HG03159 (cell line): Measurements from ENCODE around the gene PRELID1.
"Not testable (repeated sequence)": the region's sequence is repeated elsewhere in the genome, so short reads cannot be mapped to it uniquely, and the experiment has no call there.

Experiments used
- ATAC-seq: cut with Tn5 transposase; IDR thresholded peaks from one replicate; pipeline ENCODE4 v1.9.1; 2021; ENCODE audit warnings: mild to moderate bottlenecking, moderate library complexity; ENCODE audit not compliant: unreplicated experiment

Gene PRELID1

DNA sequence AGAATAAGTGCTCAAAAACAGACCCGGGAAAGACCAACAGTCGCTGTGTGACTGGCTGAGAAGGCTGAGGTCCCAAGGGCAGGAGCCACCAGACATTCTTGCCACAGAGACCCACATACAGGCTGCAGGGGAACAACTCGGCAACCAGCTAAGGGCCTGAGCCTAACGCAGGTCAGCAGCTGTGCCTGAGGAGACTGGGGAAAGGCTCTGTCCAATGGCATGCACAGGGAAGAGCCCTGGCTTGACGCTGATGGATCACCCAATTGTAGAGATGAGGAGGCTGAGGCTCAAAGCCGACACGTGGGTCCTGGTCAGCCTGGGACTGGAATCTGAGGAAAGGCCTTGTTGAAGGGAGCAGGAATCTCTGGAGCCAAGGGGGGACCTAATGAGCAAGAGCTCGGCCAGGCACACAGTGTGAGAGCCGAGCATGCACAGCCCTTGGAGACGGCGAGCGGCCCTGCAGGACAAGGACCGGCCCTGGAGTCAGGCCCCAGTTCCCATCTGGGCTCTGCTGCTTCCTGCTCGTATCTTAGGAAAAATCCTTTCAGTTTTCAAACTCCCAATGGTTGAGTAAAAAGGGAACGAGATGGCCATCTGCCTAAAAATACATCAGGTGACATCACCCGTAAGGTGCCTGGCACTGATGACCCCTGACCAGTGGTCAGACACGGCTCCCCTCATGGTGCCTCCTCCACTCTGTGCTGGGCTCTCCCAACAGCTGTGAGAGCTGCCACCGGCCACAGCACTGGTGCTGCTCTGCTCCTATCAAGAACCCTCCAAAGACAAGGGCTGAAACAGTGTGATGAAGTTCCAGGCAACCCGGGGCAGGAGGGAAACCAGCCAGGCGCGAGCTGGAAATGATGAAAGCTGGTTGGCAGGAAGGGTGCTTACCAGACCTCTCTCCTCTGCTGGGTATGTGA, 31.4 kb downstream of the PRELID1 start:
- no peak for ATAC-seq

DNA sequence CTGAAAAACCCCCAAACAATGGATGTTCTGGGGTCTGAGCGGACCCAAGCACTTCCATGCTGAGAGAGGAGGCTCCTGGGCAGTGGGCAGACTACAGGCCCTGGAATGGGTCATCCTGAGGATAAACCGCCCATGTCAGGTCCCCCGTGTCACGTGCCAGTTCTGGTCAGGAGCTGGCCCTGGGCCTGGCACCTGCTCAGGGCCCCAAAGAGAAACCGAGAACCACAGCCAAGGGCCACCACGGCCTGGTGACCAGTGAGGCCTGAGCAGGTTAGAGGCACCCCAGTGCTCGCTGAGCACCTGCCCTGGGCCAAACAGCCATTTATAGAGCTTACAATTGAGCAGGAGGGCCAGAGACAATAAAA, 32.1 kb downstream of the PRELID1 start:
- no peak for ATAC-seq

DNA sequence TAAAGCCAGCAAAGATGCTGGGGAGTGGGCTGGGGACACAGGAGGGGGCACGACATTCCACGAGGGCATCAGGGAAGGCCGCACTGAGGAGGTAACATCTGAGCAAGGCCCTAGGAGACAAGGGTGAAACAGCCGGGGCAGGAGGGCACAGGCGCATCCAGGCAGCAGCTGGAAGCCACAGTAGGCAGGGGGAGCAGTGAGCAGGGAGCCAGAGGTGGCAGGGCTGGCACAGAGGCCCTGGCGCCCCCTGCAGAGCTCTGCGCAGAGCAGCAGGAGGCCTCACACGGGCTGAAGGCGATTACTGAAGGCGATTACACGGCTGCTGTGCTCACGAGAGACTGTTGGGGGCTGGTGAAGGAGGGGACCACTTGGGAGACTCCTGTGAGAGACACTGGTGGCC, 32.5 kb downstream of the PRELID1 start:
- no peak for ATAC-seq

DNA sequence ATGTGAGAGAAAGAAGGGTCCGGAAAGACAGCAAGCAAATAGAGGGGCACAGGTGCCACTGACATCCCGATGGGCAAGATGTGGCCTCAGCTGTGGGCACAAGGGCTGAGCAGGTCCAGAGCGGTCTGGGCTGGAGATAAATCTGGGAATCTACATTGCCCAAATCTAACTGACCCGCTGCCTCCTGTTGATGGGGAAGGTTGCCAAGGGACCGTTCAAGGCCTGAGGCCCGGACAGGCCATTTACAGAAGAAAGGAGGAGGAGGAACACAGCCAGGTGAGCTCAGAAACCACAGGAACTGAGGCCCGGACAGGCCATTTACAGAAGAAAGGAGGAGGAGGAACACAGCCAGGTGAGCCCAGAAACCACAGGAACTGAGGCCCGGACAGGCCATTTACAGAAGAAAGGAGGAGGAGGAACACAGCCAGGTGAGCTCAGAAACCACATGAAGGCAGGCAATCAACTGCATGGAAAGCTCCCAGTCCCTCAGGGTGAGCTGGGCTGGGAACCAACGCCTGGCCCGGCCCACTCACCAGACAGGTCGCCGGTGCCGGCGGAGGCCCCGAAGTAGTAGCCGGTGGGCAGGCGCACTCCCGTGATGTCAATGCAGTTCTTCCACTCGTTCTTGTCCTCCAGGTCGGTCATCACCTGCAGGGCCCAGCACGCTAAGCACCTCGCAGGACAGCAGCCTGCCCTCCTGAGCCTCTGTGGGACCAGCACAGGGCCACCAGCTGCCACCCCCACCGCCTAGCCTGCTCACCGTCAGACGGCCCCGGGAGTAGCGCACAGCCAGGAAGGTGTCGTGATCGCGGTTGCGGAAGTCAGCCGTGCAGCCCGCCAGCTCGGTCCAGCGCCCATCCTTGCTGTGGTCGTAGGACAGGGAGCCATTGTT, 33.2 kb downstream of the PRELID1 start:
- ATAC-seq, result no peak

DNA sequence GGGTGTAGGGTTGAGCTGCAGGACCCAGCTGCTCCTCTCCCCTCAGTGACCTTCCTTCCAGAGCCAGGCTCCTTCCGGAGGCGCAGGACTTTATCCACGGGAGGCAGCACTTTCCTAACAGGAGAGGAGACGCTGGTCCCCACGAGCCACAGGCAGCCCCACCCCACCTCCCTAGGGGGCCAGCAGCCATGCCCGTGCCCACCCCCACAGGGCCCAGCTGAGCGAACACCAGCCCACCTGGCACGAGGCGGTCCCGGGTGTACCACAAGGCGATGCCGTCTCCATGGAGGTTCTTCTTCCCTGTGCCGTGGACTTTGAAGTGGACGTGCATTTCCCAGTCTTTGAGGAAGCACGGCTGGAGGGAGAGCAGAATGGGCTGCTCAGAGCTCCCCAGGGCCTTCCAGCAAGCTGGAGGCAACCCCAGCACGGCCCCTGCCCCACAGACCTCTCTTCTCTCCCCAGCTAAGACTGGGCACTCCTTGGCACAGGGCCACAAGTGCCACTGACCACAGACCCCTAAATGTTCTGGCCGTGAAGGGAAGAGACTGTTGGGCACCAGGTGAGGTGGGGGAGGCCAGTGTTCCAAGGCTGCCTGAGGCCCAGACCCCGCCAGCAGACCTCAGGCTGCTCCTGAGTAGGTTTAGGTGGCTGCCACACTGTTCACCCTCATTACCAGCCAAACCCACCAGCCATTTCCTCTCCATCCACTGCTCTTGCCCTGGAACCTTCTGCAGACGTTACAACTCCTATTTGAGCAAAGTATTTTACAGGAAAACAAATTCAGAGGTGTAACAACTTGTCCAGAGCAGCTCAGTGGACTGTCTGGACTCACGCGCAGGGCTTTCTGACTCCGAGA, 34.9 kb downstream of the PRELID1 start:
- ATAC-seq, result no peak

DNA sequence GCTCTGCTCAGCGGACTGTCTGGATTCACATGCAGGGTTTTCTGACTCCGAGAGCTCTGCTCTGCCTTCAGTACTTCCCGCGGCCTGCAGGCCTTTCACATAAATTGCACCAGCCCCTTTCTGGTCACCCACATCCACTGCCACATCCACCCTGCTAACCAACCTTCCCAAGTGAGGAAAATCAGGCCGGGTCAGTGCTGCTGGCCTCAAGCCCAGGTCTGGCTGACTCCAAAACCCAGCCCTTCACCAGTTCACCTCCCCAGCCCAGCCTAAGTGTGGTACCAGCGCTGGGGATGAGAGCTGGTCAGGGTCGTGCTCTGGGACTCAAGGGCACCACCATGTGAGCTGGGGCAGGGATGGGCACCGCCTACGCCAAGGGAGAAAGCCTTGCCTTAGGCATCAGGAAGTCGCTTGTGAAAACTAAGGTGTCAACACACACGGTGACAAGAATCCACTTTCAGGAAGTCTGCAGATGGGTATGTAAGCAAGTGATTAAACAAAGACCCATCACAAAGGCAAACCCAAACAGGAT, 35.6 kb downstream of the PRELID1 start:
- ATAC-seq, result no peak

DNA sequence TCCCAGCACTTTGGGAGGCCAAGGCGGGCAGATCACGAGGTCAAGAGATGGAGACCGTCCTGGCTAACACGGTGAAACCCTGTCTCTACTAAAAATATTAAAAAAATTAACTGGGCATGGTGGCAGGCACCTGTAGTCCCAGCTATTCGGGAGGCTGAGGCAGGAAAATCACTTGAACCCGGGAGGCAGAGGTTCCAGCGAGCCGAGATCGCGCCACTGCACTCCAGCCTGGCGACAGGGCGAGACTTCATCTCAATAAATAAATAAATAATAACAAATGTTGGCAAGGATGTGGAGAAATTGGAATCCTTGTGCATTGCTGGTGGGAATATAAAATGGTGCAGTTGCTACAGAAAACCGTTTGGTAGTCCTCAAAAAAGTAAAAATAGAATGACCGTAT, 39.4 kb downstream of the PRELID1 start:
- not testable (repeated sequence) for ATAC-seq

DNA sequence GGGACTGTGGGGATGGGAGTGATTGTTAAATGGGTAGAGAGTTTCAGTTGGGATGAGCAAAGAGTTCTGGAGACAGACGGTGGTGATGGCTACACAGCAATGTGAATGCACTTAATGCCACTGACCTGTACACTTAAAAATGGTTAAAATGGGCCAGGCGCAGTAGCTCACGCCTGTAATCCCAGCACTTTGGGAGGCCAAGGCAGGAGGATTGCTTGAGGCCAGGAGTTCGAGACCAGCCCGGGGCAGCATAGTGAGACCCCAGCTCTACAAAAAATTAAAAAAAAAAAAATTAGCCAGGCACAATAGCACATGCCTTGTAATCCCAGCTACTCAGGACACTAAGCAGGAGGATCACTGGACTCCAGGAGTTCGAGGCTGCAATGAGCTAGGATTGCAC, 40.2 kb downstream of the PRELID1 start:
- no peak for ATAC-seq

DNA sequence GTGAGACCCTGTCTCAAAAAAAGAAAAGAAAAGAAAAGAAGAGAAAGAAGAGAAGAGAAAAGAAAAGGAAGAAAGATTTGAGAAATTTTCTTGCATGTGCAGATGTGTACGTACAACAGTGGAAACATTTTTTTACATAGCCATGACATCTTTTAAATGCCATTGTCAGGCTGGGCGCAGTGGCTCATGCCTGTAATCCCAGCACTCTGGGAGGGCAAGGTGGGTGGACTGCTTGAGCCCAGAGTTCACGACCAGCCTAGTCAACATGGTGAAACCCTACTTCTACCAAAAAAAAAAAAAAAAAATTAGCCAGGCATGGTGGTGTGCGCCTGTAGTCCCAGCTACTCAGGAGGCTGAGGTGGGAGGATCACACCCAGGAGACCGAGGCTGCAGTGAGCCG, 41.3 kb downstream of the PRELID1 start:
- no peak for ATAC-seq

DNA sequence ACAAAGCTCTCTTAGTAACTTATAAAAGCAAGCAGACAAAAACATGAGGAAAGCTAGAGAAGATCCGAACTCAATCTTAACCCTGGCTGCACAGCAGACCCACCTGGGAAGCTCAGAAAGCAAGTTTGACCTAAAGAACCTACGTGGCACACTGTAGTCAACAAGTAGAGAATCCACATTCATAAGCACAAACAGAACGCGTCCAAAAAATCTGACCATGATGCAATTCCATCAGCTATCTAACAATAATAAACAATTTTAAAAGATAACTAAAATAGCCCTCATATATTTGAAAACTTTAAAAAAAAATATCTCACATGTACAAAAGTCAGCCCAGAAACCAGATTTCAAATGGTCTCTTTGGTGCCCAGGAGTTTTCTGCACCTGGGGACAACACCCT, 43.2 kb downstream of the PRELID1 start:
- ATAC-seq, result no peak

DNA sequence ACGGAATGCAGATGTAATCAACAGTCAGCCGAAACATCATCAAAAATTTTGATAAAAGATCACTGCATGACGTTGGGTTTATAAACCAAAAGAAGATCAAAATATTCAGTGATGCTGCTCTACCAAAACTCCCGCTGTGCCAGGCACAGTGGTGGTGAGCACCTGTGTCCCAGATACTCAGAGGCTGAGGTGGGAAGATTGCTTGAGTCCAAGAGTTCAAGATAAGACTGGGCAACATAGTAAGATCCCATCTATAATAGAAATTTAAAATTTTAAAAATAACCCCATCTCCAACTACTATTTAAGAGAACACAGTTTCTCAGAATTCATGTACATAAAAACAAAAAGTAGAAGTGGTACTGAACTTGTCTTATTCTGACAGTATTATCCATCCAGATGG, 44.1 kb downstream of the PRELID1 start:
- ATAC-seq, result no peak

DNA sequence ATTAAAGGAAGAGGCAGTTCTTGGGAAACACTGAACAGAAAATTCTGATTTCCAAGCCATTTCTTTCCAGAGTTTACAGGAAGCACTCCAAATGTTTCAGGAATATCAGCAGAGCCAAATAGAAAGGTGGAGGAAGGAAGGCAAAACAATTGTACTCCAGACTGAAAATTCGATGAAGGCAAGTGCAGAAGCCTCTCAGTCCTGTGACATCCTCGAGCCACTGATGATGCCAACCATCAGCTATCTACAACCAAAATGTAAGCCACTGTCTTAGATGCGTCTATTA, 45.7 kb downstream of the PRELID1 start:
- no peak for ATAC-seq

DNA sequence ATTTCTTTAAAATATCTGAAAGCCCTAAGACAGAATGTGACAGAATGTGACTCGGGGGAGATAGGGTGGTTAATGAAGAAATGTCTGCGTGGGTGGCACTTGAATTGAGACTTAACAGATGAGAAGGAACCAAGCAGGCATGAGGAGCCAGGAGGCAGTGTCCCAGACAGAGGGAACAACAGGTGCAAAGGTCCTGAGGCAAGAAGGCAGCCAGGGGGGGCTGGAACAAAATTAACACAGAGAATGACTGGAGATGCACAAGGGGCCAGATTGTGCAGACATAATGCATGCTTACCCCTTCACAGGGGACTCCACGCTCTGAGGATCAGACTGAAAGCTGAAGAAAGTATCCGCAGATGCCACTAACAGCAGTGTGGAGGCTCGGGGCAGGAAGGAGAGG, 46.2 kb downstream of the PRELID1 start:
- ATAC-seq, result no peak

DNA sequence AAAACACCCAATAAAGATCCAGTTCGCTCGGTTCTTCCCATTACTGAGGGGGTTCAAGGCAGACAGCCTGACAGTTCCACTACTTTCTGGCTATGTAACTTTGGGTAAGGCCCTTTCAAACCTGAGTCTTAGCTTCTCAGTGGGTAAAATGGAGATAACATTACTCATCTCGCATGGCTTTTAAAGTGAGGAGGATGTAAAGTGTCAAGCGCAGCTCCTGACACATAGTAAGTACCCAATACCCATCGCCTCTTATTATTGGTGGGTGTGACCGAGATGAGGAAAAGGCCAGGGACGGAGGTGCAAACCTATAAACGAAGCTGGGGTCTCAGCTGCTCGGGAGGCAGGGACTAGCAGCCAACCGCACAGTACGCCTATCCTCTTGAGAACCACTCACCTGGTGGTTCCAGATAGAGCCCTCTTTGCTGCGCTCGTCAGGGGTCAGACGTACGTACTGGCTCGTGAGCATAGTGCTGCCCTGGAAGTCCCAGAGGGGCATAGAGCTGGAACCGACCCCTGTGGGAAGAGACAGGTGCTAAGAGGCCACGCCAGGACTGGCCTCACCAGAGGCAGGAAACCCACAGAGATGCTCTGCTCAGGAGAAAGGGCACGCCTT, 47.3 kb downstream of the PRELID1 start:
- no peak for ATAC-seq

DNA sequence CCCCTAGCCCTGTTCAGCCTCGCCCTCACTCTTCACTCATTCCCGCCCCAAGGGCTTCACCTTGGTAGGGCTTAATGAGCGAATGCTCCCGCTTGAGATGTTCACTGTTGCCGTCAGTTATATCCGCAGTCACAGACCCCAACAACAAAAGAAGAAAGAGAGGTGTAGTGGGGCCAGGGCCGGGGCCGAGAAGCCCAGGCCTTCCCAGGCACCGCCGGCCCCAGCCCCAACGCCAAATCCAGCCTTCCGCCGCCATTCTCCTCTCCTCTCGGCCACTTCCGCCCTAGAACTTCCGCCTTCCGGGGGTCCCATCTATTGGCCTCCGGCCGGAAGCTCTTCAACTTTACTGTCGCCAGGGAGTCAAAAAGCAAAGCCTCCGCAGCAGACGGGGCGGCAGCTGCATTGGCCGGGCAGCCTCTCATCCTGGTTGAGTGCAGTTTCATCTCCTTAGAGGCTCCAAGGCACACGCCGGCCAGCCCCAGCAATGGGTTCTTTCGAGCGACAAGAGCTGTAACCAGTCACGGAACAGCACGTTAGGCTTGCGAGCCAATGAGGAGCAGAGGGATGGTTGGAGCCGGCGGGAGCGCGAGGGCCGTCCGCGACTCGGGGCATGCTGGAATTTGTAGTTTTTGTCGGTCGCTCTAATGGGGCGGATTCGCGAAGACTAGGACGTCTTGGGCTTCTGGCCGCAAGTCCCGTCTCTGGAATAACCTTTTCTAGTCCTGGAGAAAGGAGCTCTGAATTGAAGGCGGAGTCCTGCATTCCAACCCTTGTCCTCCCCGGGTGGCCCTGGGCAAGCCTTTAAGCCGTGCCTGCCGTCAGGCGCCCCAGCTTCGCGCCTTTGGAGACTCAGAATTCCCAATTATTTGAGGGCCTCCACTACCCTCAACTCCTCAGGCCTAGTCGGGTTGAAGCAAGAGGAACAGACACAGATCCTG, 48.1 kb downstream of the PRELID1 start, which contains the start of gene LMAN2:
Gene LMAN2 (minus strand): TSS at position 277 of the 938 bp plus-strand sequence. CDS start 21 bp downstream, at position 256.
- ATAC-seq, result peak; percentile 90

DNA sequence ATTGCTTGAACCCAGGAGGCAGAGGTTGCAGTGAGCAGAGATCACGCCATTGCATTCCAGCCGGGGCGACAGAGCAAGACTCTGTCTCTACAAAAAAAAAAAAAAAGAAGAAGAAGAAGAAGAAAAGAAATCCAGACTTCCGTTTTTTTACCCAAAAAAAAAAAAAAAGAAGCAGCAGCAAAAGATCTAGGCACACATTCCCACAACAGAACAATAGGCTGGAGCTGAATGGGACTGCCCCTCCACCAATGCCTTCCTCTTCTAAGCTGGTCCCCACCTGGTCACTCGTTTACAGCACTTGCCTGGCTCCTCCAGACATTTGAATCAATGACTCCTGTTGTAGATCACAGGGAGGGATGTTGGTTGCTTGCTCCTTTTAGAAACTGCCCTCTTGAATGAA, 49.5 kb downstream of the PRELID1 start:
- no peak for ATAC-seq

DNA sequence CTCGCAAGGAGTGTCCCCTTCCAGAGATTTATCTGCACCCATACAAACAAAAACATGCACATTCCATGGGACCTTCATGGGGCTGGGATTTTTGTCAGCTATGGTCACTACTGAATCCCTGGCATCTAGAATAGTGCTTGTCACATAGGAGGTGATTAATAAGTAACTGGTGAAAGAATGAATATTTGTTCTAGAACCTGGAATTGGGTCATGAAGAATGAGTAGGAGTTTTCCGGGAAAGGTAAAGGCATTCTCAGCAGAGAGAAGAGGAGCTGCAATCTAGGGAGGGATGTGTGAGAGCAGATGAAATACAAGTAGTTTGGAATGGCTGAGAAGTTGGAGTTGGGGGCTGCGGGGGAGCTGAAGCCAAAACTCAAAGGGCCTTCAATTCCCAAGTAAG, 50.7 kb downstream of the PRELID1 start:
- no peak for ATAC-seq

DNA sequence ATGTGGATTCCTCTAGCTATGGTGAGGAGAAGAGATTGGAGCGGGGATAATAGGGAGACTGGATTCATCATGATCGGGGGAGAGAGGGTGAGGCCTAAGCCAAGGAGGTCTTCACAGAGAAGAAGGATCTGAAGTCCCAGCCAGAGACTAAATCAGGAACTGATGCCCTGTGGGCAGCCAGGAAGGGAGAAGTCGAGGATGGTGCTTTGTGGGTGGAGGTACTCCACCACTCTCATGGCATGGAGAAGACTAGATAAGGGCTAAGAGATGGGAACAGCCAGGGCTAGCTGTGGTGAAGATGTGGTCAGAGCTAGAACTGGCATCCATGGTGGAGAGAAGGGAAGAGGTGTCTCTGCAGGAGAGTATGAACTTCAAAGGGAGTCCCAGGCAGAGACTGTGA, 51.1 kb downstream of the PRELID1 start:
- no peak for ATAC-seq

DNA sequence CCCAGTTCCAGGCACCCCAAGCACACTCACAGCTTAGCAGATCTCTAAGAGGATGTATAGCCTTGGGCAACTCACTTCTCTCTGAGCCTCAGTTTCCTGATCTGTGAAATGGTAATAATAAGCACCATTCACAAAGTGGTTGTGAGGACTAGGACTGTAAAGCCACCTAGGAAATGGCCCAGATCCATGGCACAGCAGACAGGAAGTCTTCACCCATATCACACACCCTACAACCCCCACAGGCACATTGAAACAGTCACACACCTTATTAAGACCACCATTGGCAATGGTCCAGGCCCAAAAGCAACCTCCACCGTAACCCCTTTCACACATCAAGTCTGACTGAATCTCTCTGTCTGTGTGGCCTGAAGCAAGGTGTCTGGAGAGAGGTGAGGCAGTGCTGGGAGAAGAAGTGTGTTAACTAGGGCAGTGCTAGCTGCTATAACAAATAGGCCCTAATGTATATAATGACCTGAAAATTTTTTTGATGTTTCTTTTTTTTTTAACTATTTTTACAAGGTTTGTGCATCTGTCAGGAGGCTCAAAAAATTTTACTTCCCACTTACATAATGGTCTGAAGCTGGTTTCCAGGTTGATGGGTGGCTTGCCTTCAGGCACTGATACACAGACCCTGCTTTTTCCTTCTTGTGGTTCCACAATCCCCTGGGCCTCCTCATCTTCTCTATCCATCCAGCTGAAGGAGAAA, 51.7 kb downstream of the PRELID1 start:
- ATAC-seq, result no peak
